Stimulated activated CD4-positive, alpha-beta T cell treated with anti-CD3 and anti-CD28 coated beads, Interleukin-12 subunit alpha, Interleukin-12 subunit beta, amount 100 ng/mL, for 4 hours (primary cell): ENCODE data around the gene PRKCE.

Source experiments
- DNase-seq: peaks from one replicate; pipeline ENCODE4 v3.0.0-alpha.2; 2020

Gene PRKCE

DNA sequence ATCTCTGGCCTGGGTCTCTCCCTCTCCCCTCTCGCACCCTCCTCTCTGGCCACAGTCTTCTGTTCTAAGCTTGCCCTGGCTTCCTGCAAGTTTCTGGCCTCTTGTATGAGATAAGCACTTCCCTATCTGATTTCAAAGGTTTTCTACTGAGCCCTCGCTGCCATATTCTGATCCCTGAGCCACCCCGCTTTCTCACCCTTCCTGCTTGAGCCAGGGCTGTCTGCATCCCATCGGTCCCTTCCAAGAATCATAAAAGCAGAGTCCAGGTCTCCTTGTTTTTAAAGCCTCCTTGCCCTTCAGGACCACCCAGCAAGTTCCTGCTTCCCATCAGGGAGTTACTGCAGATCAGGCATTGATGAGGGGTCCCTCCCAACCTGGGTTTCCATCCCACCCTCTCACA is 110.2 kb downstream of the PRKCE start:
- no peak for DNase-seq

DNA sequence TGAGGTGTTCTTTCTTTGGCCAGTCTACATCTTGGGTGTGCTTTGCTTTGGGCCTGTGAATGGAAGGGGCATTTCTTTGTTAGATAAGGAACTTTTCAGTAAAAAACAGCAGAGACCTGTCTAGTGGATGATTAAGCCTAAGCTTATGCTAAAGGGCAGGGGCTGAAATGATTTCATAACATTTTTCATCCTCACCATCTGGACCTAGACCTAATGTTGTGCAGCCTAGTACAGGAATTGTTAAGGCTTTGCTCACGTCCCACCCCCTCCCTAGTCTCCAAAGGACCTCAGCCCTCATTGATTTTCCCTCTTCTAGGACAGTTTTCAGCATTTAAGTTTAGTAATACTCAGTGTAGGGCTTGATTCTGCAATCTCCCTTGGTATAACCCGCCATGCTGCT is 111.8 kb downstream of the PRKCE start:
- DNase-seq: no peak

DNA sequence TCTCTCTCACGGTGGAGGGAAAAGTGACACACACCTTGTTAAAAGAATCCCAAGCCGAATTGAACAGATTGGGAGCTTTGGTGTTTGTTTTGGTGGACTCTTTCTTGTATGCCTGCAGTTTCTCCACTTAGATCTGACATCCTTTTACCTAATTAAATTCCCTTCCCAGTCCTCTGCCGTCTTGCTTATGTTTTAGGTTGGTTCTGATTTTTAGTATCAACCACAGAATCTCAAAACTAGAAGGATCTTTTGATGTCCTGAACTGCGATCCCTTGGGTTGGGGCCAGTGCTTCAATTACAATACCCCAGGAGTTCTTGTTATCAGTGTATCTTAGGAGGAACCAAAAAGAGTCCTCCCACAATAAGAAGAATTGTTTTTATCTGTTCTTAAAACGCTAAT is 112.3 kb downstream of the PRKCE start:
- no peak for DNase-seq

DNA sequence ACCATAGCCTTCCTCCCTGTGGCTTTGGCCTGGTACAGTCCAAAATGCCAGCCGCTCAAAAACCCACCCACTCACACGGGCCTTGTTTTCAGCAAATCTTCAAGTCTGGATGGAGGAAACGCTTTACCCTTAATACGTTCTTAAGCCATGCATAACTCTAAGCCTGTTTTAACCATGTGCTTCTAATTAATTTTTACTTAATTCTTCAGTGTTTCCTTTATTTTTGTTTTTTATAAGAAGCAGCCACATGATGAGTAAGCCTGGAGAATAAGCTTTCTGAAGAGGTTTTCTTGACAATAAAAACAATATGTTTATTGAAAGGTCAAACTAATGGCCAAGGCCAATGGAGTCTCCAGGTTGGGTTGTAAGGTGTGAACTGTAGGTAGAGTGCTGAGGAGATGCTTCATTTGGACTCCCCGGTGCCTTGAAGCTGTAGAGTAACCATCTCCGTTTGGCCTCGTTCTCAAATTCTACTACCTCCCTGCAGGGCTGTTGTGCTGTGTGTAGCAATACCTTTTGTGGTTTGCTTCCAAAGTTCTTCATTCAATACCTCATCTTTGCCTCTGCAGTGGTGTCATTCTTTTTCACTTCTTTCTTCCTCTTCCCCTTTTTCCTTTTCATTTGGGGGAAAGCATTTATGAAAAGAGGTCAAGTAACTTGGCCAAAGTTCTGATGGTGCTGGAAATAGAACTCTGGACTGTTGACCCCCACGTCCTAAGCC is 113.7 kb downstream of the PRKCE start:
- DNase-seq: no peak

DNA sequence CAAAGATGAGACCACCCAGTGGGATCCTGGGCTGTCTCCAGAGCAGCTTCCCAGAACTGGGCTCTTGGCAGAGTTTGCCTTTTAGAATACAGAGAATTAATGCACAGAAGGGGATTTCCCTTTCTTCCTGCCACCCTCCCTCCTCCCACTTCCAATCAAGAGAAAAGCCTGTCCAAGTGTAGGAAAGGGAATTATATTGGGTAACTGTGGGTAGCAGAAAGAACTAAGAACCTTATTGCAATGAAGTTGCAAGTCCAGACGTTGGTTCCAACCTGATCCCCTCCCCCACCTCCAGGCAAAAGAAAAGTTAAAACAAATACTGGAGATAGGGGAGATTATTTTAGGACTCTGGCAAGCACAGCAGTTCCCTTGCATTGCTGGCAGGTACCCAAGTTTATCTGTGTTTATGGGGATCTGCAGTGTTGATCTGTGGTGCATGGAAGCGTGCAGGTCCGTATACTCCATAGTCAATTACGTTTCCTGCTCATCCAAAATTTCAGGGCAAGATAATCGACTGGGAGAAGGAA is 114.3 kb downstream of the PRKCE start:
- DNase-seq: no peak

DNA sequence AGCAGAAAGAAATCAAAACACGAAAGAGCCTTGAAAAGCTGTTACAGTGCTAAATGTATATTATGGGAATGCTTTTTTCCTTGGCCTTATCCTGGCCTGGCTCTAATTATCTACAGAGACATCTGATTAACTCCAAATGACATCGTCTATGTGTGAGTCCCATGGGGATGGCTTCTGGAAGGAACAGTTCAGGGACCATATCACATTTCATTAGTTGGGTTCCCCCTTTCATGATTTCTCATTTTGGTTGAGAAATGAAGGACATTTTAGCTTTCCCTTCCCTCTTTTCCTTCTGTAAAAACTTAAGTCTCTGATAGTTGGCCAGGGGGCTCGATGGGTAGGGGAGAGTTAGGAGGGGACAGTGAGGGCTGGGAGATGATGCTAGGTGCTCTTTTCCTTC is 116.7 kb downstream of the PRKCE start:
- no peak for DNase-seq

DNA sequence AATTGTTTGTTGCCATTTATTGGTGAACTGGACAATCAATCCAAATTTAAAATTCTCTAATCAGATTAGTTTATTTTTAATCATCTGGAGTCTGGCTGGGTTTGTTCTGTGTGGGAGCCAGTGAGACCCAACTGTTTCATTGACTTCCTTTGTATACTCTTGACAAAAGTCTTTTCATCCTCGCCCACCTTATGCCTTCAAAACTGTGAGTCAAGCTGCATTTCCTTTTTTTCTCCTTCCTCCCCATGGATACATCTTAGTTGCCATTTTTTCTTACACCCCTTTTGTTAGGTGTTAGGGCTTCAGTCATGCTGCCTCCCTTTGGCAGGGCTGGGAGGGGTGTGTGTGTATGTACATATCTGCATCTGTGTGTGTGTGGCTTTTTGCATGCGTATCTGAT is 117.6 kb downstream of the PRKCE start:
- no peak for DNase-seq

DNA sequence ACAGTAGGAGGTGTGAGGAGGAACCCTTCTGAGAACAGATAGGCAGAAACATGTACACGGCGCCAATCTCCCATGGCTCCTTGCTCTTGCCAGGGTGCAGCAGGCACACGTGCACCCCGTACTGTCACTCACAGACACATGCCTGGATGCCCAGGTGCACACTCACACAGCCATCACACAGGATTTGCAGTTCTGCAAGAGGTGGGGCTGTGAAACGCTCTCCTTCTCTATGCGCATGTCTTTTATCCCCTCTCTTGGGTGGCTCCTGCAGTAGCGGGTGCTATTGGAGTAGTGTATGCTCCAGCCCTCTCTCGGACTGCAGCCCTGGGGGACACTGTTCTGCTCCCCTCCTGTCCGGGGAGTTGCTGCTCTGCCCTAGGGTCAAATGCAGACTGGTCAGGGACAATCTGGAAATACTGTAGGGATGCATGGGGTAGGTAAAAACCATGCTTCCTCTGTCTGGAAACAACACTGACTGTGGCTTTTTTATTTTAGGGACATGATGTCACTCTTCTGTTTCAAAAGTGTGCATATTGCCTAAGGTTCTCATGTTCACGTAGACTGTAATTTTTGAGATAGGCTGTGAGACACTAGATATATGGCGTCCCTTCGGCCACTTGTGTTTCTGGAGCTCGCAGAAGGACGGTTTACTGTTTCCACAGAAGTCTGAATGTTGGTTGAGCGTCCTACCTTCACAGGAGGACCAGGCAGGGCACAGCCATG is 118.5 kb downstream of the PRKCE start:
- no peak for DNase-seq

DNA sequence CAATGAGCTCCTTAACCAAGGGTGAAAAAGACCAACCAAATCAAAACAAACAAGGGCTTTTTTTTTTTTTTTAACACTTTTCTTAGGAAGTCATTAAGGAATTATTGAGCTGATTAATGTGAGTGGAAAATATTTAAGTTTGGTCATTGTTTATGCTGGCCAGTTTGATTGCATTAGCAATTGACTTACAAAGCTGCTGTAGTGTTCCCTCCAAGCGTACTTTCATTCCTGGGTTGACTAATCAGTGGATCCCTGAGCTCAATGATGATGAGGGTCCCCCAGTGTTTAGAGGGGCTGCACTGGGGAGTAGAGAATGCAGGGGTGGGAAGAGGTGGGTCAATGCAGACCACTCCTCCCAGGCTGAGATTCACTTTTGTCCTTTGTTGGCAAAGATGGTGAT is 119.3 kb downstream of the PRKCE start:
- no peak for DNase-seq

DNA sequence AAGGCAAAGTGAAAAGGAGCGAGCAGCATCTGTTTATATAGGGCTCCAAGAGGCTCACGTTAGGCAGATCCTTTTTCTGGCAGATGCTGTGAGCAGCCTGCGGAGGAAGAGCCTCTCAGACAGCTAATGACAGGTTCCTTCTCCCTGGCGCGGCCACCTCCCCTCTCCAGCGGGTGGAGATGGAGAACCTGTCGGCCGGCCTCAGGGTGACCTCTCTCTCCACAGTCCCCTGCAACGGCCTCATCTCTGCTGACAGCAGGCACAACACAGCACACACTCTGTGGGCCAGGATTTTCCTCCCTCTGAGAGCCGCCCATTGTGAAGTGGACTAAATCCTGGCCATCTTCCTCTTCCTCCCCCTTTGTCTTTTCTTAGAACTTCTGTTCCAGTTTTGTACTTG is 119.8 kb downstream of the PRKCE start:
- no peak for DNase-seq

DNA sequence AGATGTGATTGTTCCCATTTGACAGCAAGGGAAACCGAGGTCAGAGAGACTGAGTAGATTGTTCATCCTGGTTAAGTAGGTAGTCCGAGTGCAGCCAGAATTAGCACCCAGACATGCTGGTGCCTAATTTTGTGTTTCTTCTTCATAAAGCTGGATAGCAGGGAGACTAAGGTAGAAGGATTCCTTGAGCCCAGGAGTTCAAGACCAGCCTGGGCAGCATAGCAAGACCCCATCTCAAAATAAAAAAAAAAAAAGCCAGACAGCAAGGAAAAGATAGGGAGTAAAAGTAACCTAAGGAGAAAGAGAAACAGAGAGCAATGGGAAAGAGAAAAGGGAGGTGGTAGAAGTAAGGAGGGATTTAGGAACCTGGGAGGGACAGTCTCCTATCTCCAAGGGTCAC is 120.6 kb downstream of the PRKCE start:
- no peak for DNase-seq

DNA sequence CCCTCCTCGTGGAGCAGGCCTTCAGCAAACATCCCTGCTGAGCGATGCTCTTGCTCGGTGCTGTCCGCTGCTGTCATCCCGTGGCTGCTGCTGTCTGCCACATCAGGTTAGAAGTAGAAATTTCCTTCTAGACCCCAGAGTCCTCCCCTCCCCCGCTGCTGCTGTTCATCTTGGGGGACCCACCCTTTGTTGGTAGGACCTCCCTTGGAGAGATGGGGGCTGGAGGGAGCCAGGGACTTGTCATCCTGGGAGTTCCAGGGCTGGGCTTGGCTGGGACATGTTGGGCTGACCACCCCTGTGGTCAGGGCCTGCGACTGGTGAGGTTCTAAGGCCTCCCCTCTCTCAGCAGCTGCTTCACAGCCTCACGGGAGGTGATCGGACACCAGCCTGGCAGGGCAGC is 122.4 kb downstream of the PRKCE start:
- no peak for DNase-seq

DNA sequence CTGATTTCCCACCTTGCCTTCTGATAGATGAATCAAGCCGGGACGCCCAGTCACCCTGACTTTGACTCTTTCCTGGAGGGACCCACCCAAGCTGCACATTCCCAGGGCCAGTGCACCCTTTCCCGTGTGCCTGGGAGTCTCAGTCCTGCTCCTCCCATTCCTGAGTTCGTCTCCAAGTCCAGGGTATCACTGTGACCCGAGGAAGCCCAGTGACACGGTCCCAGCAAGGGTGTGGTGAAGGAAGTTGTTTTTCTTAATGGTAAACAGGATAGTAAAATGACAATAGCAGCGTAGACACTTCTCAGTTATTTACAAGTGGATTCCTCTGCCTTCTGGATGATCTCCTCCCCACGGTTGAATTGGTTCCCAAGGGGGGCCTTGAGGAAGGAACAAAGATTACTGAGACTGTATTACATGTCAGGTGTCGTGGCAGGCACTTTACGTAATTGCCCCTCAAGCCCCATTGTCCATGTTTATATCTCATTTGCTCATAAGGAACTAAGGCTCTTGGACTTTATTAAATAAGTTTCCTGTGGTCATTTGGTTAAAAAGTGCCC is 123.3 kb downstream of the PRKCE start:
- no peak for DNase-seq

DNA sequence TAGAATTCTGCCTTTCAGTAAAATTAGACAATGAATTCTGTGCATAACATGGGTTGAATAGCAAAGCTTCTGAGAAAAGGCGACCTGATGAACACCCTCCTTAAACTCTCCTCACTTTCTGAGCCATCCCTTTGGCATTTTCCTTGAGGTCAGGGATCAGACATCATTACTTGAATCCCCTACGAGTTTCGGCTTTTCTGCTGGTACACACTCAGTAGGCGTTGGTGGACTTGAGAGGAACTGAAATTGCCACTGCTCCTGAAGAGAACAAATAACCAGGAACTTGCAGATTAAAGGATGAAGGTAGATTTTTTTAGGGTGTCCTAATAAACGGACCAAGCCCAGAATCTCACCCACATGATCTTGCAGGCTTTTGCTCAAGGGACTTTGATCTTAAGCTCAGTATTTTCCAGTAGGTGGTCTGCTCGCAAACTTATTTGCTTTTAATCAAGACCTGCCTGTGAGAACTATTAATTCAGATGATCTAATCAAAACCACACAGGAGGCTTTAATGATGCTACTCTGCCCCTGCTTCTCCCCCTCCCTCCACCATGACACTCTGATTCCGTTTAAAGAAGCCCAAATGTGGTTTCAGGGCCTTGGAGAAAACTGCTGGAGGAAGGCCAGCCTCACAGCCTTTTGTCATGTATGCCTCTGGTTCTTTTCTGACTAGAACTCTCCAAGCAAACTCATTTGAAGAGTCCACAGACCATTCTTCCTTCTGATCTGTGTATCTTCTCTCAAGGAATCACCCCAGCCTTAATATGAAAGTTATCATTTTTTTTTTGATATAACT is 124.9 kb downstream of the PRKCE start:
- DNase-seq: no peak

DNA sequence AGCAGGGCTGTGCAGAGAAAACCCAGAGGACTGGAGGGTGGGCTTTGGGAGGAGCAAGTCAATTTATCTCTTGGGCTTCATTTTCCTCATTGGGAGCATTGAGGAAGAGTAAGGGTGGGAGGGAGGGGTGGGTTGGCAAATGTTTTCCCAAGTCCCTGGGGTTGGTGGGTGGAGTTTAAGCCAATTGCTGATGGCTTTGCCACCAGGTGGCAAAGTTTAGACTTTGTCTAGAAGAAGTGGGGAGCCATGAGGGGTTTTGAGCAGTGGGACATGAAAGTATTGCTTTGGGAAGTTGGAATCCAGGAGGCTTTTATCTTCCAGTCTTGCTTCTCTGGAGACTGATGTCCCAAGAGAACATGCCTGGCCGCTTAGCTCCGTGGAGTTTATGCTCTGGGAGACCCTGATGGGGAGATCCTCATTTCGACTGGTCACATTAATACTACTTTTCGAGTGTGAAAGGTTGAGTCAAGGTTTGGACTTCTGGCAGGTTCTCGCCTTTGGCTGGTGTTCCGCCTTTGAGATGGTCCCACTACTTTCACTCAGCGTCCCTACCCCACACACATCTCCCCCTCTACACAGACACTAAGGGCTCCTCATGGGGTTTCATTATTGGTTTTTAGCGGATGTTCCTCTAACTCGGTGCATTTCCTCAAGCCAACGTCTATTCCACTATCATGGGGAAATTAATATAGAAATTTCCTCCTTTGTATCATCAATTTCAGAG is 126.7 kb downstream of the PRKCE start:
- no peak for DNase-seq

DNA sequence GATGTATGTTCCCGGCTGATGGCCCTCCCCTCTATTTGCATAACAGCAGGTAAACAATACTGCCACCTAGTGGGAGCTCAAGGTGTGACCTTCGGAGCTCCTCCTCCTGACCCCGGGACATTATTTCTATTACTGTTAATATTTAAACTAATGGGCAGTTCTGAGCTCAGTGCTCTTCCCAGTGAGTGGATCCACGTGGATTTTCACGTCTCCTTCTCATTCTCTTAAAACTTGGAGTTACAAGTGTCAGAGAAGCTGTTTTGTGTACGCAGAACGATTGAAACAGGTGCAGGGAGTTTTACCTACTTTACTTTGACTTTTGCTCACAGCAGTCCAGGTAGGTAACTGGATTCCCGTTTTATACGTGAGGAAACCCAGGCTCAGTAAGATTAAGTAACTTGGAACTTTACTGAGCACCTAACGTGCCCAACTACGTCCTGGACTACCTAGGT is 127.3 kb downstream of the PRKCE start:
- DNase-seq: peak; percentile 61

DNA sequence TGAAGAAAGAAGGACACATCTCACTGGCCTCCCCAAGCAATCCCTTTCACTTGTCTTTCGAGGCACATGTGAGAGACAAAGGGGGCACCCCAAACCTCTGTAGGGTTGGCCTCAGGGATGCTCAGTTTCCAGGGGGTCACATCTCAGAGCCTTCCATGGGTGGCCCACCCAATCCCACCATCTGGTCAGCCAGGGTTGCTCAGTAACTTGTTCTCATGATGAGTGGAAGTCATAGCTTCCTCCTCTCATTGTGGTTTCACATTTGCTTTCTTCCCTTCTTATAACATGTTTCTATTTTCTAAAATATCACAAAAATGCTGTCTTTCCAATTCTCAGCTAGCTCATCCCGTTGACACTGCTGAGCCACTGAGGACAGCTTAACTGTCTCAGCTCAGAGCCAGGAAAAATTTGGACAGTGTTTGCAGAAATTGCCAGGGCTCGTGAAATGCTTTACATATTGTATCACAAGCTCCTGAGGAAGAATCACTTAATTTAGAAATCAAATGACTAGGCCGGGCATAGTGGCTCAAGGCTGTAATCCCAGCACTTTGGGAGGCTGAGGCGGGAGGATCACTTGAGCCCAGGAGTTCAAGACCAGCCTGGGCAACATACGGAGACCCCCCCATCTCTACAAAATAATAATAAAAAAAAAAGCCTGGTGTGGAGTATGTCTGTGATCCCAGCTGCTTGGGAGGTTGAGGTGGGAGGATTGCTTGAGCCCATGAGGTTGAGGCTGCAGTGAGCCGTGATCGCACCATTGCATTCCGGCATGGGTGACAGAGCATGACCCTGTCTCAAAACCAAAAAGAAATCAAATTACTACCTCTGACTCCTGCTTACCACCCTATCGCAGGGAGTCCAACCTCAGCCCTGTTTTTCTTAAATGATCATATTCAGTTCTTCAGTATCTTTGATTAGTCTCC is 129.3 kb downstream of the PRKCE start:
- no peak for DNase-seq

DNA sequence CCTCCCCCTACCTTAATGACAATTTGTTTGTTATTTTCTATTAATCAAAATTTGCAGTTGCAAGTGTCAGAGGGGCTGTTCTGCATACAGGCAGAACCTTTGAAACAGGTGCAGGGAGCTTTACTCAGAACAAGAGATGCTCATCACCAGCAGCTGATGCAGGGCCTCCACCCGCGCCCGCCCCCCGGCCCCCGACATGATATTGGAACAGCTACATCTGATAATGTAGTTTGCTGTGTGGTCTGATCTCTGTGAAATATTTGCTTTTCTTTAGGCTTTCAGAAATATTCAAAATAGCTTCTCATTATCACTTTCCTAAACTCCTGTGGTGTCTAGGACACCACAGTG is 130.0 kb downstream of the PRKCE start:
- no peak for DNase-seq

DNA sequence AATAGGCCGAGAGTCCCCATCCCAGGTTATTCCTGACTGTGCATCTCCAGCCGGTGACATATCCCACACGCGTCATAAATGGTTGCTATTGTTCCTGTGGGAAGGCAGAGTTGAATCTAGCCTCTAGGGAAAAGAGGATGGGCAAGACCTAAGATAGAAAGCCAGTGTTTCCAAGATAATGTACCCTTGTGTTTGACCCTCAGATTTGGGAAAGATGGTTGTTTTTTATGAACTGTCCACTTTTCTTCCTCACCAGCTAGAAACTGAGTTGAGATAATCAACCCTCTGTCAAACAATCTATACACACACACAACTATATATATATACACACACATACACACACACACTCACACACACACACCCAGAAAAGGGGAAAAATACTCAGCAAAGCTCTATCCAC is 131.0 kb downstream of the PRKCE start:
- no peak for DNase-seq

DNA sequence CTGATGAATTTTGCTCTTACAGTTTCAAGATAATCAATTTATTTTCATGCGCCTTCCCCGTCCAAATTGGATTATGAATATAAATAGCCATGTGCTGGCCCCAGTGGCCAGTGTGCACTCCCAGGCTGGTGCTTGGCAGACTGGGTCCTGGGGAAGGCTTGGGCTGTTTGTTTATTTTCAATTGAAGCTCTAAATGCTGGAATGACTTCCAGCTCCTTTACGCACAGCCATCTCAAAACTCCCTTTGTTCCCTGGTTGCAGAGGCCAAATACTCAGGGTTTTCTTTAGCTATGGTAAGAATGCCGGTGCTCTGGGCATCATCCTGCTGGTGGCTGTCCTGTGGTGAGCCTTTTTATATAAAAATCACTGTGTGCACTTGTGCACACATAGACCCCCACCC is 131.5 kb downstream of the PRKCE start:
- no peak for DNase-seq

DNA sequence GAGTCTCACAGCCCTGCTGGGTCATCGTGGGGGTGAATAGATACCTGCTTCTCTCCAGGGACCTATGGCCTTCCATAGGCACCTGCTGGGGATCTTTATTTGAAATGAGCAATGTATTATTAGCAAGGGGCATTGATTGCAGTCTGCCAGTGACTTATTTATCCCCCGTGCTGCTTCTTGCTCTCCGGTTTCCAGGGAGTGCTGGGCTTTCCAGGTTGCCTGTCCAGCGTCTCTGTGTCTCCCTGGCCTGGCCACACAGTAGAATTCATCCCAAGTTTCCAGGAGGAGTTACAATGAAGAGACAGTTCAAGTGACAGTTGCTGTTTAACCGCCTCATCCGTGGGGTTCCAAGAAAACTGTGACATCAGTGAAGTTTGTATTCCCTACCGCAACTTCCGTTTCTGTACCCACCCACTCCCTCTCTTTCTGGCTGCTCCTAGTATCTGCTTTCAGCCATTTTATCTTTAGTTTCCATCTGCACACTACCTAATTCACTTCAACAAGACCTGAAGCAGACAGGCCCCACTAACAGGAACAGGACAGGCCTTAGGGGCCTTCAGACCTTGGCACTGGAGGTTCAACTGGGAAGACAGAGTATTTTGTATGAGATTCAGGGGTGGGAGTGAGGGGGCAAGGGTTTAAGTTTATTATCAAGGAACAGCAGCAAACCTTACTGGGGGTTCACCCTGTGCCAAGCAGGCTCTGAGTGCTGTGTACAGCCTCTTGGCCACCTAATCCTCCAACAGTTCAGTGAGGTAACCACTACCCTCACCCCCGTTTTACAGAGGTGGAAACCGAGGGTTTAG is 134.8 kb downstream of the PRKCE start:
- DNase-seq: no peak
